HG03097 (cell line): Measurements from ENCODE around the gene OBP2B.
"Not testable (repeated sequence)": the region's sequence is repeated elsewhere in the genome, so short reads cannot be mapped to it uniquely, and the experiment has no call there.

ENCODE experiments used
- ATAC-seq: cut with Tn5 transposase; IDR thresholded peaks from one replicate; pipeline ENCODE4 v1.9.1; 2021; ENCODE audit not compliant: unreplicated experiment, low FRiP score

OBP2B gene

GRCh38 chr9:133169687-133170086 is 39.4 kb downstream of the OBP2B start:
- not testable (repeated sequence) for ATAC-seq

- ATAC-seq: no peak
Observed at GRCh38 chr9:133169102-133169501, 39.9 kb downstream of the OBP2B start.

GRCh38 chr9:133168432-133168831 is 40.6 kb downstream of the OBP2B start:
- no peak for ATAC-seq

- no peak for ATAC-seq
Observed at GRCh38 chr9:133167769-133168168, 41.3 kb downstream of the OBP2B start.

- ATAC-seq: no peak
Observed at GRCh38 chr9:133167096-133167730, 41.8 kb downstream of the OBP2B start.

- ATAC-seq: no peak
Observed at GRCh38 chr9:133166392-133166791, 42.7 kb downstream of the OBP2B start.

GRCh38 chr9:133165452-133165730 is 43.7 kb downstream of the OBP2B start:
- no peak for ATAC-seq

- ATAC-seq: no peak
Observed at GRCh38 chr9:133164191-133164590, 44.9 kb downstream of the OBP2B start.

- no peak for ATAC-seq
Observed at GRCh38 chr9:133163504-133164172, 45.4 kb downstream of the OBP2B start, which contains the start of gene GBGT1. GBGT1 (minus strand) TSS chr9:133163914; CDS start chr9:133162412, 1,502 bp downstream.

GRCh38 chr9:133162861-133163503 is 46.1 kb downstream of the OBP2B start:
- no peak for ATAC-seq

- no peak for ATAC-seq
Observed at GRCh38 chr9:133161547-133161950, 47.5 kb downstream of the OBP2B start.

- no peak for ATAC-seq
Observed at GRCh38 chr9:133160742-133161546, 48.1 kb downstream of the OBP2B start.

GRCh38 chr9:133158695-133159094 is 50.4 kb downstream of the OBP2B start:
- no peak for ATAC-seq
